T-helper 17 cell (primary cell): Measurements from ENCODE around the gene OR5P2. TPM values are rescaled to one million over a fixed set of nuclear protein-coding genes. Genes with fewer than 3 reads are reported as not detected.
"Not testable (repeated sequence)": the region's sequence is repeated elsewhere in the genome, so short reads cannot be mapped to it uniquely, and the experiment has no call there.

ENCODE experiments used
- ATAC-seq: fragments of 150-1000 bp; cut with Tn5 transposase; 2 replicates; pipeline ENCODE4 v1.10.0; 2021; ENCODE audit warnings: mild to moderate bottlenecking, moderate library complexity
- DNase-seq, 3 donors: peaks; one replicate each; pipeline versions ENCODE4 v3.0.0 to v3.0.0-alpha.2; 2020 to 2021
- H3K9me3 ChIP-seq: one replicate; pipeline ENCODE4 v1.7.0; 2013; ENCODE audit warnings: low read length, mild to moderate bottlenecking; ENCODE audit not compliant: control insufficient read depth, poor library complexity, severe bottlenecking
- H3K27ac Mint-ChIP-seq: one replicate; pipeline ENCODE4 v1.8.0; 2022; ENCODE audit warnings: mild to moderate bottlenecking, moderate library complexity, mixed read lengths
- H3K27me3 Mint-ChIP-seq: one replicate; pipeline ENCODE4 v1.8.0; 2022; ENCODE audit warnings: mixed read lengths
- H3K36me3 Mint-ChIP-seq: one replicate; pipeline ENCODE4 v1.8.0; 2022; ENCODE audit warnings: low read depth, mixed read lengths
- H3K4me1 Mint-ChIP-seq: one replicate; pipeline ENCODE4 v1.8.0; 2022; ENCODE audit warnings: mild to moderate bottlenecking, mixed read lengths
- H3K4me3 Mint-ChIP-seq: one replicate; pipeline ENCODE4 v1.8.0; 2022; ENCODE audit warnings: mild to moderate bottlenecking, moderate library complexity, mixed read lengths
- total RNA-seq, 4 donors: library from RNA in 2 of 4; stranded (reverse) in 2 of 4; gene quantifications; one replicate each; pipeline ENCODE4 v1.2.3 and lab custom pipeline; 2022 to 2026

Gene OR5P2, protein sequence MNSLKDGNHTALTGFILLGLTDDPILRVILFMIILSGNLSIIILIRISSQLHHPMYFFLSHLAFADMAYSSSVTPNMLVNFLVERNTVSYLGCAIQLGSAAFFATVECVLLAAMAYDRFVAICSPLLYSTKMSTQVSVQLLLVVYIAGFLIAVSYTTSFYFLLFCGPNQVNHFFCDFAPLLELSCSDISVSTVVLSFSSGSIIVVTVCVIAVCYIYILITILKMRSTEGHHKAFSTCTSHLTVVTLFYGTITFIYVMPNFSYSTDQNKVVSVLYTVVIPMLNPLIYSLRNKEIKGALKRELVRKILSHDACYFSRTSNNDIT
- total RNA-seq (not detected), total RNA-seq (lab: John Stamatoyannopoulos, UW) (0 reads per million in 2 donors)

GRCh38 chr11:7796842-7797241 lies at the start of gene OR5P2:
OR5P2 (minus strand) TSS chr11:7796942; CDS start chr11:7796942, 0 bp downstream.
- ATAC-seq: no peak

GRCh38 chr11:7846003-7846402 lies 49.3 kb upstream of the OR5P2 start:
- peaks cover 16% of the 10 kb centered on the region for H3K27me3 Mint-ChIP-seq
- DNase-seq (no peak), ATAC-seq (no peak)
- H3K4me1 Mint-ChIP-seq: no peaks in the 10 kb centered on the region
- no peak overlapping the region for H3K4me3 Mint-ChIP-seq
- H3K9me3 ChIP-seq: no peaks in the 10 kb centered on the region
- H3K36me3 Mint-ChIP-seq: no peaks in the 10 kb centered on the region
- H3K27ac Mint-ChIP-seq: no peak overlapping the region

More at GRCh38 chr11:7796842-7797241, at the start of gene OR5P2:
- no peak for DNase-seq
- Mint-ChIP-seq H3K4me1 (no peaks in the 10 kb centered on the region), H3K27me3 (peaks cover 10% of the 10 kb centered on the region), H3K4me3 (no peak within 1 kb of the TSS), H3K27ac (no peak within 1 kb of the TSS), H3K36me3 (no peaks in the 10 kb centered on the region)
- no peaks in the 10 kb centered on the region for H3K9me3 ChIP-seq

DNA sequence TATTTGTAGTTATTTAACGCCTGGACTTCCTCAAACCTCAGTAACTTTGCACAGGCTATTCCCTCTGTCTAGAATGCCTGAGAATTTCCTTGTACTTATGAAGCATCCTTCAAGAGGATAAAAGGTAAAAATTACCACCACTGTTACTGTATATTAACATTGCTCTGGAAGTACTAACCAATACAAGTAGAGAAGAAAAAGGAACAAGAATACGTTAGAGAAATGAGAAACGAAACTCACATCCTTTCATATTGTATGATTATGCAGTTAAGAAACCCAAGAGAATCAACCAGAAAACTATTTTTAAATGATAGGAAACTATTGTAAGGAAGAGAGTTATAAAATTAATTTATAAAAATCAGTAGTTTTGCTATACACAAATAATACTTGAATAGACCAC lies 48.2 kb upstream of the OR5P2 start:
- DNase-seq (no peak), ATAC-seq (no peak)
- H3K4me1 Mint-ChIP-seq: no peaks in the 10 kb centered on the region
- no peaks in the 10 kb centered on the region for H3K36me3 Mint-ChIP-seq
- no peak overlapping the region for H3K4me3 Mint-ChIP-seq
- no peaks in the 10 kb centered on the region for H3K9me3 ChIP-seq
- H3K27me3 Mint-ChIP-seq: peaks cover 21% of the 10 kb centered on the region
- no peak overlapping the region for H3K27ac Mint-ChIP-seq

GRCh38 chr11:7844521-7844920 lies 47.8 kb upstream of the OR5P2 start:
- no peak overlapping the region for H3K4me3 Mint-ChIP-seq
- H3K4me1 Mint-ChIP-seq: no peaks in the 10 kb centered on the region
- peaks cover 26% of the 10 kb centered on the region for H3K27me3 Mint-ChIP-seq

GRCh38 chr11:7840578-7840977 lies 43.8 kb upstream of the OR5P2 start:
- no peak for ATAC-seq
- DNase-seq: no peak

More at GRCh38 chr11:7844521-7844920, 47.8 kb upstream of the OR5P2 start:
- Mint-ChIP-seq H3K27ac (no peak overlapping the region), H3K36me3 (no peaks in the 10 kb centered on the region)
- ATAC-seq: no peak
- DNase-seq: no peak
- no peaks in the 10 kb centered on the region for H3K9me3 ChIP-seq

GRCh38 chr11:7833527-7833926 lies 36.8 kb upstream of the OR5P2 start:
- Mint-ChIP-seq H3K27ac (no peak overlapping the region), H3K36me3 (no peaks in the 10 kb centered on the region), H3K4me1 (no peaks in the 10 kb centered on the region), H3K27me3 (peaks cover 7% of the 10 kb centered on the region), H3K4me3 (no peak overlapping the region)
- H3K9me3 ChIP-seq: no peaks in the 10 kb centered on the region
- no peak for ATAC-seq
- no peak for DNase-seq

More at GRCh38 chr11:7840578-7840977, 43.8 kb upstream of the OR5P2 start:
- Mint-ChIP-seq H3K27ac (no peak overlapping the region), H3K4me3 (no peak overlapping the region), H3K4me1 (no peaks in the 10 kb centered on the region), H3K27me3 (peaks cover 14% of the 10 kb centered on the region), H3K36me3 (no peaks in the 10 kb centered on the region)
- no peaks in the 10 kb centered on the region for H3K9me3 ChIP-seq

DNA sequence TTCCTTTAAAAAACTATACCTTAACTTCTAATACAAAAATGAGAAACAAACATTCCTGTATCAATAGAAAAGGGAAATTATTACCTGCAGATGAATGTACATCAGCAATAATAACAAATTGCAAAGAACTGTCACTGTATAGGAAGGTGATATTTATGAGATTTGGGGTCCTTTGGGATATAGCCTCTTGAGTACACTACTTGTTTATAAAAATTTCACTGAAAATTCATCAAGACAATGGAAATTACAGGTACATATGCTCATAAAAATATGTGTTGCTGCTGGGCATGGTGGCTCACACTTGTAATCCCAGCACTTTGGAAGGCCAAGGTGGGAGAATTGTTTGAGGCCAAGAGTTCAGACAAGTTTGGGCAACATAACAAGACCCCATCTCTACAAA lies 34.0 kb upstream of the OR5P2 start, which contains the start of gene OR5P3:
Gene OR5P3 (minus strand): TSS at position 101 of the 400 bp plus-strand sequence.
- ATAC-seq (no peak), DNase-seq (no peak)
- H3K9me3 ChIP-seq: no peaks in the 10 kb centered on the region
- Mint-ChIP-seq H3K4me3 (no peak within 1 kb of the TSS), H3K4me1 (no peaks in the 10 kb centered on the region), H3K27ac (no peak within 1 kb of the TSS), H3K36me3 (no peaks in the 10 kb centered on the region), H3K27me3 (peaks cover 6% of the 10 kb centered on the region)

DNA sequence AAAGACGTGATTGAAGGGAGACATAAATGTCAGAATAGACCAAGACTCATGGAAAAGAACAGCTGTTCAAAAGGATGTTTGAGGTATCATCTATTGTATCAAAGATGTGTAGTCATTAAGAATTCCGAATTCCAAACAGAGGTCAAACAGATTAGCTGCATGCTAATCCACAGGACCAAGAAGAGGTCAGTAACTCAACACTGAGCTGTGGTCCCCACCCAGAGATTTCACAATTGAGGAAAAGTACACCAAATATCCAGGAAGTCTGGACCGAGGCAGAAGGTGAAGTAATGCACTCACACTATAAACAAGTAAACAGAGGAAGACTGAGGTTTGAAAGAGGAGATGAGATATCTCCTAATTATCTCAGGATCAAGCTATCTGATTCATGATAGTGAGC lies 29.6 kb upstream of the OR5P2 start:
- H3K27me3 Mint-ChIP-seq: peaks cover 7% of the 10 kb centered on the region
- H3K4me3 Mint-ChIP-seq: no peak overlapping the region
- DNase-seq (no peak), ATAC-seq (no peak)
- no peaks in the 10 kb centered on the region for H3K9me3 ChIP-seq
- no peak overlapping the region for H3K27ac Mint-ChIP-seq
- no peaks in the 10 kb centered on the region for H3K36me3 Mint-ChIP-seq
- H3K4me1 Mint-ChIP-seq: no peaks in the 10 kb centered on the region

DNA sequence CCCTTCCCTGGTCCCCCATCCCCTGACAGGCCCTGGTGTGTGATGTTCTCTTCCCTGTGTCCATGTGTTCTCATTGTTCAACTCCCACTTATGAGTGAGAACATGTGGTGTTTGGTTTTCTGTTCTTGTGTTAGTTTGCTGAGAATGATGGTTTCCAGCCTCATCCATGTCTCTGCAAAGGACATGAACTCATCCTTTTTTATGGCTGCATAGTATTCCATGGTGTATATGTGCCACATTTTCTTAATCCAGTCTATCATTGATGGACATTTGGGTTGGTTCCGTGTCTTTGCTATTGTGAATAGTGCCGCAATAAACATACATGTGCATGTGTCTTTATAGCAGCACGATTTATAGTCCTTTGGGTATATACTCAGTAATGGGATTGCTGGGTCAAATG lies 23.7 kb upstream of the OR5P2 start:
- not testable (repeated sequence) for DNase-seq, H3K4me3 Mint-ChIP-seq, ATAC-seq, H3K27ac Mint-ChIP-seq, H3K36me3 Mint-ChIP-seq, H3K4me1 Mint-ChIP-seq, H3K27me3 Mint-ChIP-seq, H3K9me3 ChIP-seq

DNA sequence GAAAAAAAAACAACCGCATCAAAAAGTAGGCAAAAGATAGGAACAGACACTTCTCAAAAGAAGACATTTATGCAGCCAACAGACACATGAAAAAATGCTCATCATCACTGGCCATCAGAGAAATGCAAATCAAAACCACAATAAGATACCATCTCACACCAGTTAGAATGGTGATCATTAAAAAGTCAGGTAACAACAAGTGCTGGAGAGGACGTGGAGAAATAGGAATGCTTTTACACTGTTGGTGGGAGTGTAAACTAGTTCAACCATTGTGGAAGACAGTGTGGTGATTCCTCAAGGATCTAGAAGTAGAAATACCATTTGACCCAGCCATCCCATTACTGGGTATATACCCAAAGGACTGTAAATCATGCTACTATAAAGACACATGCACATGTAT lies 18.2 kb upstream of the OR5P2 start:
- not testable (repeated sequence) for DNase-seq, H3K9me3 ChIP-seq, ATAC-seq, H3K27me3 Mint-ChIP-seq, H3K36me3 Mint-ChIP-seq, H3K4me3 Mint-ChIP-seq, H3K27ac Mint-ChIP-seq, H3K4me1 Mint-ChIP-seq

DNA sequence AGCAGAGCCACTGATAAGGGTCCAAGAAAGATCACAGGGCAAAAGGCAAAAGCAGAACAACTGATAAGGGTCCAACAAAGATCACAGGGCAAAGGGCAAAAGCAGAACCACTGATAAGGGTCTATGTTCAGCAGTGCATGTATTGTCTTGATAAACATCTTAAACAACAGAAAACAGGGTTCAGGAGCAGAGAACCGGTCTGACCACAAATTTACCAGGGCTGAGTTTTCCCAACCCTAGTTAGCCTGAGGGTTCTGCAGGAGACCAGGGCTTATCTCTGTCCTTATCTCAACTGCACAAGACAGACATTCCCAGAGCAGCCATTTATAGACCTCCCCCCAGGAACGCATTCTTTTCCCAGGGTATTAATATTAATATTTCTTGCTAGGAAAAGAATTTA lies 13.6 kb upstream of the OR5P2 start:
- H3K27me3 Mint-ChIP-seq, H3K27ac Mint-ChIP-seq, H3K4me3 Mint-ChIP-seq, ATAC-seq, DNase-seq, H3K9me3 ChIP-seq, H3K4me1 Mint-ChIP-seq, H3K36me3 Mint-ChIP-seq: not testable (repeated sequence)

GRCh38 chr11:7793233-7793632 lies 3.5 kb downstream of the OR5P2 start:
- no peak for ATAC-seq
- Mint-ChIP-seq H3K4me3 (no peak overlapping the region), H3K36me3 (no peaks in the 10 kb centered on the region), H3K4me1 (no peaks in the 10 kb centered on the region), H3K27me3 (peaks cover 6% of the 10 kb centered on the region), H3K27ac (no peak overlapping the region)
- DNase-seq: no peak
- H3K9me3 ChIP-seq: no peaks in the 10 kb centered on the region

DNA sequence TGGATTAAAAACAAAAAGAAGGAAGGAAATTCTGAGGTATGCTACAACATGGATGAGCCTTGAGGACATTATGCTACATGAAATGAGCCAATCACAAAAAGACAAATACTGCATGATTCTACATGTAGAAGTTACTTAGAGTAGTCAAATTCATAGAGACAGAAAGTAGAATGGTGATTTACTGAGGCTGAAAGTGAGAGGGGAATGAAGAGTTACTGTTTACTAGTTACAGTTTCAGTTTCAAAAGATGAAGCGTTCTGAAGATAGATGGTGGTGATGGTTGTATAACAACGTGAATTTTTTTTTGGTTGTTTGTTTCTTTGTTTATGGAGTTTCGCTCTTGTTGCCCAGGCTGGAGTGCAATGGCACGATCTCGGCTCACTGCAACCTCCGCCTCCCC lies 9.5 kb downstream of the OR5P2 start:
- ATAC-seq (no peak), DNase-seq (no peak)
- Mint-ChIP-seq H3K4me3 (no peak overlapping the region), H3K27ac (no peak overlapping the region), H3K27me3 (no peaks in the 10 kb centered on the region), H3K4me1 (no peaks in the 10 kb centered on the region), H3K36me3 (no peaks in the 10 kb centered on the region)
- no peaks in the 10 kb centered on the region for H3K9me3 ChIP-seq

DNA sequence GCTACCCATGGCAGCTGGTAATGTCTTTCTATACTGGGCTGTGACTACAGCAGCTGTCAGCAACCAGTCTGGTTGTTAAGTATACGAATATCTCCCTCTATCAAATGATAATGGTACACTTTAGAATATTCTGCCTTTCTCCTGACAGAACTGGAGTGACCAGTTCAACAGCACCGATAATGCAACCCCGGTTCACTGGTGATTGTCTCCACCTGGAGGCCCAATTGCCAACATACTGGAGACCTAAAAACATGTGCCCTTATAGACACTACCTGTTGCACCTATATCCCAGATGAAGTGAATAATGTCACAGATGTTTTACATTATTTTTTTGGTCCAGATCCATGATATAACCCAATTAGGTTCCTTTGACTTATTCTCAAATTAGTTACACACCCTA lies 21.1 kb downstream of the OR5P2 start:
- DNase-seq: no peak
- ATAC-seq: no peak
- Mint-ChIP-seq H3K4me1 (no peaks in the 10 kb centered on the region), H3K27me3 (peaks cover 9% of the 10 kb centered on the region), H3K4me3 (no peak overlapping the region), H3K27ac (no peak overlapping the region), H3K36me3 (no peaks in the 10 kb centered on the region)
- H3K9me3 ChIP-seq: no peaks in the 10 kb centered on the region
